Liver (tissue), 9 donors: ENCODE results near the gene SYT17. TPM values are rescaled to one million over a fixed set of nuclear protein-coding genes. Genes with fewer than 3 reads are reported as not detected.

Experiments
- DNase-seq: peaks from one replicate; pipeline ENCODE4 v3.0.0-alpha.2; 2017; ENCODE audit warnings: low spot score
- H3K27ac ChIP-seq, 2 donors: one replicate each; pipeline ENCODE4 v1.7.0; 2013; ENCODE audit warnings: inconsistent platforms in 2 of 2, low read length in 2 of 2, control low read depth in 1 of 2, low read depth in 1 of 2, mild to moderate bottlenecking in 1 of 2
- H3K27me3 ChIP-seq, 4 donors: one replicate each; pipeline versions ENCODE4 v1.6.1 to v1.7.0; 2013; ENCODE audit warnings: low read length in 3 of 4, inconsistent platforms in 1 of 4, mild to moderate bottlenecking in 1 of 4, moderate library complexity in 1 of 4; ENCODE audit not compliant: control insufficient read depth in 4 of 4, insufficient read depth in 4 of 4
- H3K36me3 ChIP-seq, 4 donors: one replicate each; pipeline versions ENCODE4 v1.6.1 to v1.7.0; 2013; ENCODE audit warnings: low read length in 3 of 4, mild to moderate bottlenecking in 3 of 4, low read depth in 1 of 4, moderate library complexity in 1 of 4; ENCODE audit not compliant: control insufficient read depth in 4 of 4, insufficient read depth in 3 of 4
- H3K4me1 ChIP-seq, 4 donors: one replicate each; pipeline versions ENCODE4 v1.6.1 to v1.7.0; 2013; ENCODE audit warnings: low read length in 3 of 4, mild to moderate bottlenecking in 3 of 4, moderate library complexity in 1 of 4; ENCODE audit not compliant: control insufficient read depth in 4 of 4, insufficient read depth in 4 of 4
- H3K4me3 ChIP-seq, 3 donors: one replicate each; pipeline versions ENCODE4 v1.6.1 to v1.7.0; 2013; ENCODE audit warnings: low read length in 3 of 3, control low read depth in 1 of 3, low read depth in 1 of 3, mild to moderate bottlenecking in 1 of 3
- H3K9ac ChIP-seq, 2 donors: one replicate each; pipeline ENCODE4 v1.7.0; 2013; ENCODE audit warnings: low read length in 2 of 2, mild to moderate bottlenecking in 2 of 2, moderate library complexity in 2 of 2, control low read depth in 1 of 2, low read depth in 1 of 2
- H3K9me3 ChIP-seq, 4 donors: one replicate each; pipeline versions ENCODE4 v1.6.1 to v1.7.0; 2013; ENCODE audit warnings: low read length in 3 of 4; ENCODE audit not compliant: control insufficient read depth in 4 of 4
- CTCF ChIP-seq: fragments of 150-350 bp; IDR thresholded peaks from 2 replicates; pipeline ENCODE4 v1.5.1; 2017; ENCODE audit warnings: improper control_type of control experiment, low read depth, low read length; ENCODE audit not compliant: missing input control
- EGR1 ChIP-seq, 2 donors: IDR thresholded peaks; 2 replicates each; pipeline ENCODE4 v1.6.1; 2016 to 2018; ENCODE audit warnings: antibody characterized with exemption in 2 of 2, low read depth in 2 of 2
- FOXA1 ChIP-seq: IDR thresholded peaks from 2 replicates; pipeline ENCODE4 v1.6.1; 2016; ENCODE audit warnings: antibody characterized with exemption
- FOXA2 ChIP-seq: IDR thresholded peaks from 2 replicates; pipeline ENCODE4 v1.6.1; 2016; ENCODE audit warnings: antibody characterized with exemption
- GABPA ChIP-seq, 2 donors: IDR thresholded peaks in 1 of 2; conservative IDR thresholded peaks in 1 of 2; 2 replicates each; pipeline ENCODE4 v1.6.1; 2016; ENCODE audit warnings: antibody characterized with exemption in 2 of 2, mild to moderate bottlenecking in 1 of 2, moderate library complexity in 1 of 2
- HNF4G ChIP-seq: IDR thresholded peaks from 2 replicates; pipeline ENCODE4 v1.6.1; 2016; ENCODE audit warnings: antibody characterized with exemption
- JUND ChIP-seq, 2 donors: IDR thresholded peaks; 2 replicates each; pipeline ENCODE4 v1.6.1; 2016; ENCODE audit warnings: antibody characterized with exemption in 2 of 2
- NR2F2 ChIP-seq: IDR thresholded peaks from 2 replicates; pipeline ENCODE4 v1.6.1; 2016; ENCODE audit warnings: antibody characterized with exemption
- RAD21 ChIP-seq, 2 donors: IDR thresholded peaks; 2 replicates each; pipeline ENCODE4 v1.6.1; 2016; ENCODE audit warnings: antibody characterized with exemption in 2 of 2, mild to moderate bottlenecking in 2 of 2
- REST ChIP-seq: IDR thresholded peaks from 2 replicates; pipeline ENCODE4 v1.6.1; 2016; ENCODE audit warnings: antibody characterized with exemption, mild to moderate bottlenecking
- RXRA ChIP-seq, 2 donors: IDR thresholded peaks; 2 replicates each; pipeline ENCODE4 v1.6.1; 2017 to 2018; ENCODE audit warnings: antibody characterized with exemption in 2 of 2, mild to moderate bottlenecking in 1 of 2
- SP1 ChIP-seq: IDR thresholded peaks from 2 replicates; pipeline ENCODE4 v1.6.1; 2018; ENCODE audit warnings: antibody characterized with exemption, mild to moderate bottlenecking
- TAF1 ChIP-seq: conservative IDR thresholded peaks from 2 replicates; pipeline ENCODE4 v1.6.1; 2016; ENCODE audit warnings: antibody characterized with exemption, mild to moderate bottlenecking
- YY1 ChIP-seq: IDR thresholded peaks from 2 replicates; pipeline ENCODE4 v1.6.1; 2016; ENCODE audit warnings: antibody characterized with exemption, mild to moderate bottlenecking
- ZBTB33 ChIP-seq: IDR thresholded peaks from 2 replicates; pipeline ENCODE4 v1.6.1; 2016; ENCODE audit warnings: antibody characterized with exemption
- WGBS: extraction: QIAGEN DNeasy Blood & Tissue Kit; methylation state at CpG from one replicate; pipeline ENCODE4 v1.1.7; 2013; 5-methylcytosine and 5-hydroxymethylcytosine counted together
- polyA plus RNA-seq, 2 donors: library from polyadenylated mRNA; stranded (reverse) in 1 of 2; unstranded in 1 of 2; fragments of 200-250 nt in 1 of 2; fragments of >200 nt in 1 of 2; fragmentation: Nextera tagmentation in 1 of 2; extraction: Ambion mirVana in 1 of 2; gene quantifications; one replicate each; pipeline versions ENCODE4 v1.2.1 to v1.2.3, GENCODE V29; 2013 to 2015
- total RNA-seq, 2 donors: library from RNA; depleted of rRNA; stranded (reverse); fragments of >200 nt; gene quantifications; one replicate each; pipeline ENCODE4 v1.2.3, GENCODE V29; 2014
- TF ChIP-seq, protein P1 (sequence below): IDR thresholded peaks from 2 replicates; pipeline ENCODE4 v1.6.1; 2016; ENCODE audit warnings: antibody characterized with exemption
- TF ChIP-seq, protein P2 (sequence below): IDR thresholded peaks from 2 replicates; pipeline ENCODE4 v1.6.1; 2016; ENCODE audit warnings: antibody characterized with exemption
- donor health status: healthy.
- donor health status: healthy.
- donor health status: healthy.
- donor health status: healthy.
- donor health status: healthy.

The SYT17 gene
- total and polyA plus RNA-seq, 4 donors = 2.5 to 7.7 (median 5.5) TPM

- Histone ChIP-seq H3K27ac (no peak overlapping the region), H3K27me3 (no peaks in the 10 kb centered on the region), H3K4me1 (no peaks in the 10 kb centered on the region), H3K4me3 (no peak overlapping the region), H3K9ac (no peak overlapping the region), H3K36me3 (no peaks in the 10 kb centered on the region), H3K9me3 (no peaks in the 10 kb centered on the region)
- TF ChIP-seq CTCF (no peak), YY1 (no peak), FOXA2 (no peak), NR2F2 (no peak), GABPA (IDR thresholded peaks at IDR 0.05 in 1 of 2, conservative IDR thresholded peaks at IDR 0.05 in 1 of 2) (no peak), HNF4G (no peak), EGR1 (IDR thresholded peaks at IDR 0.05; ENCODE audit: low read depth in 2 of 2) (no peak), REST (no peak), SP1 (no peak), FOXA1 (no peak), RAD21 (IDR thresholded peaks at IDR 0.05) (no peak), TAF1 (no peak), JUND (IDR thresholded peaks at IDR 0.05) (no peak), ZBTB33 (no peak), RXRA (IDR thresholded peaks at IDR 0.05) (no peak)
- TF ChIP-seq, protein P1, sequence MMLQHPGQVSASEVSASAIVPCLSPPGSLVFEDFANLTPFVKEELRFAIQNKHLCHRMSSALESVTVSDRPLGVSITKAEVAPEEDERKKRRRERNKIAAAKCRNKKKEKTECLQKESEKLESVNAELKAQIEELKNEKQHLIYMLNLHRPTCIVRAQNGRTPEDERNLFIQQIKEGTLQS = no peak
- TF ChIP-seq, protein P2, sequence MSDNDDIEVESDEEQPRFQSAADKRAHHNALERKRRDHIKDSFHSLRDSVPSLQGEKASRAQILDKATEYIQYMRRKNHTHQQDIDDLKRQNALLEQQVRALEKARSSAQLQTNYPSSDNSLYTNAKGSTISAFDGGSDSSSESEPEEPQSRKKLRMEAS = no peak
- WGBS = 80% methylated on average over 2 of the region's 2 CpGs
- DNase-seq = no peak
These were observed 118.8 kb downstream of the SYT17 start for GRCh38 chr16:19286827-19287226.

DNA sequence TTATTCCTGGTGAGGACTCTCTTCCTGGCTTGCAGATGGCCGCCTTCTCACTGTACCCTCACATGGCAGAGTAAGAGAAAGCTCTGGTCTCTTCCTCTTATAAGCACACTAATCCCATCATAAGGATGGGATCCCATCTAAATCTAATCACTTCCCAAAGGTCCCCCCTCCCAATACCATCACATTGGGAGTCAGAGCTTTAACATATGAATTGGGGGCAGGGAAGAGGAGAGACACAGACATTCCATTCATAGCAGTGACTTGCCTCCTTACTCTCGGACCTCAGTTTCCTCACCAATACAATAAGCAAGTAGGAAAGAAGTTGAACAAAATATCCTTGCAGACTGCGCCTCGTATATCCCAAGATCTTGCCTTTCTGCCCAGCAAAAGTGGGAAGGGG lies 119.2 kb downstream of the SYT17 start:
- no peak overlapping the region for H3K4me3 ChIP-seq
- no peaks in the 10 kb centered on the region for H3K4me1 ChIP-seq
- 85% methylated on average over 4 of the region's 4 CpGs for WGBS
- no peaks in the 10 kb centered on the region for H3K36me3 ChIP-seq
- no peaks in the 10 kb centered on the region for H3K27me3 ChIP-seq
- no peak for DNase-seq
- no peak overlapping the region for H3K27ac ChIP-seq
- H3K9me3 ChIP-seq = no peaks in the 10 kb centered on the region
- H3K9ac ChIP-seq = no peak overlapping the region
- TF ChIP-seq CTCF = no peak
- no peak for TF ChIP-seq SP1
- TF ChIP-seq GABPA (IDR thresholded peaks at IDR 0.05 in 1 of 2, conservative IDR thresholded peaks at IDR 0.05 in 1 of 2) = no peak
- TF ChIP-seq EGR1 (IDR thresholded peaks at IDR 0.05; ENCODE audit: low read depth in 2 of 2) = no peak
- no peak for TF ChIP-seq REST
- no peak for TF ChIP-seq YY1
- TF ChIP-seq RXRA (IDR thresholded peaks at IDR 0.05) = no peak
- TF ChIP-seq JUND (IDR thresholded peaks at IDR 0.05) = no peak
- TF ChIP-seq, protein P2 = no peak
- TF ChIP-seq, protein P1 = no peak
- no peak for TF ChIP-seq FOXA2
